ENCODE results near the gene ST3GAL5.
A peak's percentile ranks its signal among the peaks of the same experiment; 100 is the strongest.
"Not testable (repeated sequence)": the region's sequence is repeated elsewhere in the genome, so short reads cannot be mapped to it uniquely, and the experiment has no call there.

Gene ST3GAL5

GRCh38 chr2:85888684-85889626, at the start of gene ST3GAL5:
Gene ST3GAL5 (minus strand): TSS chr2:85888990. CDS start chr2:85888905, 85 bp downstream.
- DNase-seq (ENCODE audit: low spot score): peak; percentile 87

- no peak for DNase-seq (ENCODE audit: low spot score)
Measured at GRCh38 chr2:85938456-85938855, 49.7 kb upstream of the ST3GAL5 start.

- no peak for DNase-seq (ENCODE audit: low spot score)
Measured at GRCh38 chr2:85937069-85937439, 48.3 kb upstream of the ST3GAL5 start.

GRCh38 chr2:85936421-85937068, 47.8 kb upstream of the ST3GAL5 start:
- DNase-seq (ENCODE audit: low spot score): no peak

- peak; percentile 69 for DNase-seq (ENCODE audit: low spot score)
Measured at GRCh38 chr2:85935746-85936208, 47.0 kb upstream of the ST3GAL5 start.

GRCh38 chr2:85935170-85935745, 46.5 kb upstream of the ST3GAL5 start:
- no peak for DNase-seq (ENCODE audit: low spot score)

GRCh38 chr2:85933753-85934594, 45.2 kb upstream of the ST3GAL5 start:
- peak; percentile 71 for DNase-seq (ENCODE audit: low spot score)

GRCh38 chr2:85931151-85931550, 42.4 kb upstream of the ST3GAL5 start:
- not testable (repeated sequence) for DNase-seq (ENCODE audit: low spot score)

GRCh38 chr2:85930129-85931124, 41.6 kb upstream of the ST3GAL5 start:
- peak; percentile 17 for DNase-seq (ENCODE audit: low spot score)

- DNase-seq (ENCODE audit: low spot score): no peak
Measured at GRCh38 chr2:85929096-85930050, 40.6 kb upstream of the ST3GAL5 start.

- DNase-seq (ENCODE audit: low spot score): no peak
Measured at GRCh38 chr2:85926931-85927661, 38.3 kb upstream of the ST3GAL5 start.

- DNase-seq (ENCODE audit: low spot score): no peak
Measured at GRCh38 chr2:85926526-85926925, 37.7 kb upstream of the ST3GAL5 start.

- no peak for DNase-seq (ENCODE audit: low spot score)
Measured at GRCh38 chr2:85925216-85925671, 36.5 kb upstream of the ST3GAL5 start.

GRCh38 chr2:85924522-85924921, 35.7 kb upstream of the ST3GAL5 start:
- DNase-seq (ENCODE audit: low spot score): no peak

- DNase-seq (ENCODE audit: low spot score): no peak
Measured at GRCh38 chr2:85922199-85922598, 33.4 kb upstream of the ST3GAL5 start.

- DNase-seq (ENCODE audit: low spot score): no peak
Measured at GRCh38 chr2:85921659-85922058, 32.9 kb upstream of the ST3GAL5 start.

GRCh38 chr2:85920810-85921545, 32.2 kb upstream of the ST3GAL5 start:
- DNase-seq (ENCODE audit: low spot score): peak; percentile 52
